HG02981 (cell line): ENCODE data around the gene KTN1.

Source experiments
- ATAC-seq: cut with Tn5 transposase; IDR thresholded peaks from one replicate; pipeline ENCODE4 v1.9.1; 2021; ENCODE audit warnings: mild to moderate bottlenecking, moderate library complexity; ENCODE audit not compliant: unreplicated experiment

KTN1 gene

DNA sequence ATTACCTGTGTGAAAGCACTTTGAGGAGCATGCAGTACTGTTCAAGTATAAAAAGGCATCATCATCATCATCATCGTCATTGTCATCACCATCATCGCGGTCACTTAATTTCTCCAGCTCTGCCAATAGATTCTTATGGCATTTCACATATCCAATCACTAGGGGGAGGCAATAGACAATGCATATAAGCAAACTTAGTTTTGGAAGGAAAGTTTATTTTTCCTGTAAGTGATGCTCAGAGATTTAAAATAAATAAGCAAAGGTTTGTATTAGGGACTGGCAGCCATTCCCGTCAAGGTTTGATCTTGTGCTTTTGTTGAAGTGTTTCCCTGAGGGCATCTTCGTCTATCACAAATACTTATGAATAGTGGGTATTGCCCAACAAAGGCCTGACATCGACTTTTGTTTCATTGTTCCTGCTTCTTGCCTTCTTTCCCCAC, 127.4 kb downstream of the KTN1 start:
- no peak for ATAC-seq

DNA sequence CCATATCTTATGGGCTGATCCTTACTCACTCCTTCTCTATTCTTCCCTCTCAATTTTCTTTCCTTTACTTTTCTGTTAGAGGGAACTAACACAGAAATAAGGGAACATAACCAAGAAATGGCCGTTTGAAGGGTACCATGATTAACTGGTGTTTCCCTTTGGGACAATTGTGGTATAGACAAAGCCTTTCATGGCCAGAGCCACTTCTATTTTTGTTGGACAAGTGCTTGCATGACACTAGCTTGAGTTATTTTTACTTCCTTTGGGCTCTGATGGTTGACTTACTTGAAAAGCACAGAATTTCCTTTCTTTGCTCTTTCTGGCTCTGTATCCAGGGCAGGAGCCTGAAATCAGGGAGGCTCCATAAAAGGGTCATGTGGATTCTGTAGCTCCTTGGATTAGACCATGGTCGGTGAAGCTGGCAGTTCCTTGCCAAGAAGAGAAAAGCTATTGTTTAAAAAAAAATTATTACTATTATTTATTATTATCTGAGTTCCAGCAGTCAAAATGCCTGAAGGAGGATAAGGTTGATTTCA, 130.6 kb downstream of the KTN1 start:
- no peak for ATAC-seq

DNA sequence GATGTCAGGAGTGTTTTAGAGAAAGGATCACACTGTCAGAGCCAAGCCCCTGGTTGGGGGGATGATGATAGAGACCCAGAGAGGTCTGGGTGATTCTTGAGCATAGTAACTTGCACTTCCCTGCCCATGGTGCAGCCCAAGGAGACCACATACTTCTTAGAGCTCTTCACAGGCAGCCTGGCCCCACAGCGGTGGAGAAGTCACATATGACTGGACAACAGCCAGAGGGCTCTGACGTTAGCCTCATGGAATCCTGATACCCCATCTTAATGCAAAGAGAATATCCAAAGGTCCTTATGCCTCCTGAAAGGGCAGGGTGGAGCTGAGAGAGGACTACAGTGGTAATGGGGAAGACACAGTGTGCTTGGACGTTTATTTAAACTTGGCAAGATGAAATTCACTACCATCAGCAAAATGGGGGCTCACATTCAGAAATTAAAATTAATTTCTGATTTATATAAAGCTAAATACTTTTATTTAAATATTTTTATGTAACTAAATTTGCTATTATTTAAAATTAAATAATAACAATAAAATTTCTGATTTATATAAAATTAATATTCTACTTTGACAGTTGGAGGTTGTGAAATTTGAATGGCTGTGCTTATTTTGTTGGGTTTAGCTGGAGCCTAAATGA, 131.3 kb downstream of the KTN1 start:
- ATAC-seq: no peak

DNA sequence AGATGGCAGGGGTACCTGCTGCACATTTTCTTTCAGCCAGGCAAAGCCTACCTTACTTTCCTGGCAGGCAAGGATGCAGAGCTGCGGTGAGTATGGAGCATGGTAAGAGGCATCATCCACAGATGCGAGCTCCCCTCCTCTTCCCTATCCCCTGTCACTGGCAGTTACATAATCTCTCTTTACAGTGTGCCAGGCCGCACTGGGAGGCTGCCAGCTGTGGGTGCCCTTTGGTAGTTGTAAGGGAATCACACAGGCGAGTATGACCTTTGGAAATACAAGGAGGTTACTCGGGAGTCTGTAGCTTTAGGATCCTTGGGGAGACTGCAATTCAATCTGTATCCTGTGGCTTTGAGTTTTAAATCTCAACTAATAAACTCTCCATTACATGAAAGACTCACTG, 132.5 kb downstream of the KTN1 start:
- ATAC-seq: no peak

DNA sequence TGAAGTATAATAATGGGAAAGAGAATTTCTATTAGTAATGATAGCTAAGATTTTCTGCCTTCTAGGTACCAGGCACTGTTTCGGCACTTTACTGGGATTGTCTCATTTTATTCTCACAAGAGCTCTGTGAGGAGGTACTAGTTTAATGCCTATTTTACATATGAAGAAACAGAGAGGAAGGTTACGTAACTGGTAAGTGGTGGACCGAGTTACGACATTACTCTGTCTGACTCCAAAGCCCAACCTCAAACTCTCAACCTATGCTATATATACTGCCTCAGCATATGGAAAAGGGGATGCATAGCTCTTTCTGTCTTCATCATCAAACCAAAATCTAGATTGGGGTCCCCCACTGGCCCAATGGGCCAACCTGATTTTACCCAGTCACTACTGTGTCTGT, 133.5 kb downstream of the KTN1 start:
- ATAC-seq: no peak

DNA sequence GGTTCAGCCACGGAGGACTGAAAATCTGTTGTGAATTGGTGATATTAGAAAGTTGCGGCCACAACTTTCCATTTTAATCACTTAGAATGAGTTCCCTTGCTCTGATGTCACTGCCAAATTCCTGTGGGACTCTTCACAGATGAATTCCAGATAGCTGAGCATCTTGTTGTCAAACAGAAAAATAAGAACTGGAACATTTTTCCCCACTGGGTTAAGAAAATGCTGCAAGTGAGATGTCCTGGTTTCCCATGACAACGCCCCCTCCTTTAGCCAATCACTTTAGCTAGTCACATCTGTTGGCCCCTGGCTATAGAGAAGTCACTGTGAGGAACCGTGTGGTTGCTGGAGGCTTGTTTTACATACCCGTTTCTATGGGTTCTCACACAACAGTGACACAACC, 135.9 kb downstream of the KTN1 start:
- ATAC-seq: peak; percentile 91

DNA sequence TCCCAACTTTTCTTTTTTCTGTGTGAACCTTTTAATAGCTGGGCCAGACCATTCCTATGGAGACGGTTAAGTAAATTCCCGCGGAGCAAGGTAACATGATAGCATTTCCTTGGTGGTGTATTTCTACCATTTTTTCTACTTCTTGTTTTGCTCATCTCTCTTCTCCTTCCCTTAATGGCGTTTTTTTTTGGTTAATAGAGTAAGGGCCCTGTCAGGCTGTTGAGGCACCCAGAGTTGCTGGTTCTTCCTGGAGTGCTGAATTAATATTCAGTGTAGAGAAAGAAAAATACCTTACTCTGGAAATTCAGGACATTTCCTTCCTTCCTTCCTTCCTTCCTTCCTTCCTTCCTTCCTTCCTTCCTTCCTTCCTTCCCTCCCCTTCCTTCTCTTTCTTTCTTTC, 137.6 kb downstream of the KTN1 start:
- no peak for ATAC-seq

DNA sequence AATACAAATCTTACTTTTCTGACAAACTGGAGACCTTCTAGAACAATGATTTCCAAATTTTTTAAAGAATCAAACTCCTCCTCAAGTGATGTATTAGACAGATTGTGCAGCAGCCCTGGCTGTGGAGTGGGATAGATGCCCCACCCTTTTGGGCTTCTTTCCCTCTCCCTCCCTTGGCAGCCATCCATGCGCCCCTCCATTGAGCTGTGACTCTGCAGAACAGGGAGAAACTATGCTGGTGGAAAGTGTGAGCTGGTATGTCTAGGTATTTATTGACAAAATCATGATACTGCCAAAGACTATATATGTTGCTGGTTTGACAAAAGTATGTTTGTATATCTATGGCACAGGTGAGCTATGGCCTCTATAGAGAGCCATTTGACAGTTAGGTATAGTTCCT, 138.5 kb downstream of the KTN1 start:
- no peak for ATAC-seq

DNA sequence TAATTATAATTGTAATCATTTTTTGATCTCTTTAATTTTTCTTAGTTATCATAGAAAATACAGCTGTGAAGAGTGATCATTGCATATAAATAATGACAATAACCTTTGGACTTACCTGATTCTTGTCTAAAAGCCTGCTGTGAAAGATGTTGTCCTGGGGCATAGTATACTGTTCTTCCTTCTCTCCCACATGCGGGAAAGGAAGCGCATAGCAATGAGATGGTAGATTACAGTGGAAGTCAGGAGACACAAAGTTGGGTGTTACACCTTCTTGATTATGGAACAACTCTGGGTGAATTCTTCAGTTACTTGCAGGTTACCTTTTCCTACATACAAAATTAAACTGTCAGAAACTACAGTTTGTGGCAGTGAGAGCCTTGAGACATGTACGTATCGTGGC, 140.8 kb downstream of the KTN1 start:
- no peak for ATAC-seq

DNA sequence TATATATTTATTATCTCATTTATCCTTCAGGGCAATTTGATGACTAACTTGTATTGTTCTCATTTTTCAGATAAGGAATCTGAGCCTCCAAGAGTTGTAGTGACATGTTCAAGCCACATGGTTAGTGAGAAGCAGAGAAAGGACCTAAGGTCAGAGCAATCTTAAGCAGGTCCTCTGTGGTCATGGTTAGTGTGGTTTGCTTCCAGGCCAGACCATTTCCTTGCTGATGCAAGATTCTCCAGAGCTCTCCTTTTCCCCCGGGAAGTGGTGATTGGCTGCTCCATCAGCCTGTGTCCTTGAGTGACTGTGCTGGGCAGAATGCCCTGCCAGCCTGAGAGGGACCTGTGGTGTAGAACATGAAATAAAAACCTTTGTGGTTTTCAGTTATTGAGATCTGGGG, 141.3 kb downstream of the KTN1 start:
- ATAC-seq: no peak

DNA sequence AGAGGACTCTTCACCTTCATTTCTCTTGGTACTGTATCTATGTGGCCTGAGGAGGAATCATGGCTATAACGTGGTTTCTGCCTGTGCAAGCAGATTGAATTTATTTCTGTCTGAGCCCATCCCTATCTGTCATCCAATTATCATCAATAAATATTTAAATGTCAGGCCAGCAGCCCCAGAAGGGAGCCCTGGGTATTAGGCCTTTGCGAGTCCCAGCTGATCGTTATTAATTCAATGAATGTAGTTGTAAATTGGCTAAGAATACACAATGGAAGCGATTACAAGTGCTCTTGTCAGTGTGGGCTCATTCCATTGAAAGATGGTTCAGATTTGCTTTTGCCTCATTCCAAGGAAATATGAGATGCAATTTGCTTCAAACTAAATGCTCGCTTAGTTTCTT, 142.0 kb downstream of the KTN1 start:
- no peak for ATAC-seq

DNA sequence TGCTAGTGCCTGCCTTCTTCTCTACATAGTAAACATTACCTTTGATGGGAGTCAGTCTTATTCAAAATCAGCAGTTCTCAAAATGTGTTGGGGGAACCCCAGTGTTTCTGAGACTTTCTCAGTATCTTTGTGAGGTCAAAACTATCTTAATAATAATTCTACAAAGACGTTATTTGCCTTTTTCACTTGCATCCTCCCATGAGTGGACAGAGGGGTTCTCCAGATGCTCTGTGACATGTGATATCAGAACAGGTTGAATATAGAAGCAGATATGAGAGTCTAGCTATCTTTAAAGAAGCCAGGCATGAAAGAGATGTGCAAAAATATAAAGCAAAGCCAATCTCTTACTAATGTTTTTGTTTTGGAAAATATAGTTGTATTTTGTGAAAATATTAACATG, 144.7 kb downstream of the KTN1 start:
- no peak for ATAC-seq

DNA sequence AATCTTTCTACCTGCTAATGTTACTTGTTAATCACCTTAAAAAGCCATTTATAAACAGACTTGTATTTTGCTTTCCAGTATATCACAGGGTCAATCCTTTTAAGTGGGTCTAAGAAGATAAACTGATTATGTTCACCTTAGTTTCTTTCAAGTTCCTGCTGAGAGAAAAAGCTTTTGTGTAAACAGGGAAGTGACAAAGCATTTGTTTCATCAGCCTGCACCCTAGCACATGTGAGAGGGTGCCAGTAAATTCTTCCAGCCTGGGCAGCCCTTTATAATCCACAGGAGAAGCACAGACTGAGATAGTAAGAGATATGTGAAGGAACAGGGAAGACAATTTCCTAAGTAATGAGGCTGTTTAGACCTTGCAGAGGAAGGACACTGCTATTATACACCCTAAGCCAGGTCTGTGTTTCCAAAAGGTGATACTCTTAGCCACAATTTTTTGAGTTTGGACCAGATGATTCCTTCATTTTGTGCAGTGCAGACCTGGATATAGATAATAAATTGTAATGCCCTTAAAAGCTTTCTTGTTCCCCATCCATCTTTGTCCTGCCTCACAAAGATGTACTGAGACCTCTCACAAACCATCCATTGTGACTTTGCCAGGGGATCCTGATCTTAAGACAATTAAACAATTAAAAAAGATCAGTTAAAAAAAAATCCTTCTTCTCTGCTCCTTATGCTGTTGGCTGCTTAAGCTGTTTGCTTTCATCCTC, 150.7 kb downstream of the KTN1 start:
- no peak for ATAC-seq

DNA sequence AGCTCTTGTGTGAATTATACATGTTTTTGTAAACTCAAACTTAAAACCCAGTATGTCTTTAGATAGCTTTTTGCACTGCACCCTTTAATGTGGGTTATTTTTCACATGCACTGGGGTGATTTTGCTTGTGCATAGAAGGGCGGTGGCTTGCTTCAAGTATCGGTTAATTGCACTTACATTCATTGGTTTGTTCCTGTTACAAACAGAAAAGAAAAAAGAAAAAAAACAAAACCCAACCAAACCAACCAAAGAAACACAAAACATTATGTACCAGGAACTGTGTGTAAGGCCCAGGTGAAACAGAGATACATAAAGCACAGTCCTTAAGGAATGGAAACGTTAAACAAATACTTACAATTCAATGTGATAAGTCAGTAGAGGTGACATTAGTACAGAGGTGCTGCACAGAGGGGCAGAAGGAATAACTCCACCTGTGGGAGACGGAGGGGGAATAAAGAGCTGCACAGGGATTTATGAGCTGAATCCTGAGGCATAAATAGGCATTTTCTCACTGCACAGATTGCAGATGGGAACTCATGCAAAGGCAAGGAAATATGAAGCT, 151.4 kb downstream of the KTN1 start:
- ATAC-seq: no peak

DNA sequence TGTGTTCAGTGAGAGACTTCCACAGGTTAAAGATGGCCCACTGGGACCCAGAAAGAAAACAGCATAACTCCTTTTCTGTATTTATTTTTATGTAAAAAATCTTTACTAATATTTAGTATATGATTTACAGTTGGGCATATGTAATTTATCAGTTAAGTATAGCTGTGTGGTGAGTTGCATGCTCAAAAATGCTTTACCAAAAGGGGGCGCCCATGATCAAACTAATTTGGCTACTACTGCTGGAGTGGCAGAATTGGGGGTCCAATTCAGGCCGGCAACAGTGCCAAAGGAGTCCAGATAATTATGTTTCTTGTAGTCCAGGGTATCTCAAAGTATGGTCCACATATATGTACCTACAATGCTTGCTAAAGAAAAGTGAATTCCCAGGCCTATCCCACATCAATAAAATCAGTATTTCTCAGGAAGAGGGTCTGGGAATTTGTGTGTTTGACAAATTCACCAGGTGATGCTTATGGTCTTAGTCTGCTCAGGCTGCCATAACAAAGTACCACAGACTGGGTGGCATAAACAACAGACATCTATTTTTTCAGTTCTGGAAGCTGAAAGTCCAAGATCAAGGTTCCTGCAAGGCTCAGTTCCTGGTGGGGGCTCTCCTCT, 152.0 kb downstream of the KTN1 start:
- ATAC-seq: no peak

DNA sequence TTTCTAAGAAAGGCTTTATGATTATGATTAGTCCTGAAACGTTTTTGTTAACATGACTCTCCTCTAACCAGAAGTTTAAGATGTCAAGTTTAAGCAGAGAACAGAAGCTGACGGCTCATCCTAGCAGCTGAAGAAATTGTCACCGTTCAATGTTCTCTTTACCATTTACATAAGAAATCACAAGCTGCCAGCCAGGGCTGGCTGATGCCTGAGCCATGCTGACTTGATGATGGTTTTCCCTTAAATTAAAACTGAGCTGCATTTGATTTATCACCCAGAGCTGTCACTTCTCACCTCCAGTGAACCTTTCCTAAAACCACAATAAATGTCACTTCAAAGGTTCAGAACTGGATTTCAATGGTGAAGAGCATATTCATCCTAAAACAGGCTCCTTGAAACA, 153.6 kb downstream of the KTN1 start:
- ATAC-seq: no peak
